Stimulated activated CD8-positive, alpha-beta memory T cell treated with anti-CD3 and anti-CD28 coated beads, Interleukin-4, amount 100 ng/mL, for 48 hours (primary cell): Measurements from ENCODE around the gene CDPF1.

Source experiments
- DNase-seq: peaks from one replicate; pipeline ENCODE4 v3.0.0-alpha.2; 2020

Gene CDPF1

GRCh38 chr22:46250035-46250782 is at the start of gene CDPF1:
TSS of gene CDPF1 (minus strand) at chr22:46250293. CDS start at chr22:46248284, 2,009 bp downstream.
- DNase-seq: peak; percentile 92

- DNase-seq: no peak
These were observed 49.0 kb upstream of the CDPF1 start for GRCh38 chr22:46299101-46299500.

GRCh38 chr22:46297151-46297812 is 47.2 kb upstream of the CDPF1 start:
- peak; percentile 50 for DNase-seq

GRCh38 chr22:46296257-46297150 is 46.4 kb upstream of the CDPF1 start, which contains the start of gene GTSE1:
TSS of gene GTSE1 (plus strand) at chr22:46296870. CDS start at chr22:46297401, 531 bp downstream.
- peak; percentile 97 for DNase-seq

GRCh38 chr22:46295277-46295971 is 45.3 kb upstream of the CDPF1 start:
- DNase-seq: no peak

- no peak for DNase-seq
These were observed 44.7 kb upstream of the CDPF1 start for GRCh38 chr22:46294784-46295183.

- DNase-seq: no peak
These were observed 43.6 kb upstream of the CDPF1 start for GRCh38 chr22:46293577-46294260.

GRCh38 chr22:46292732-46293131 is 42.6 kb upstream of the CDPF1 start:
- no peak for DNase-seq

GRCh38 chr22:46292173-46292572 is 42.1 kb upstream of the CDPF1 start:
- no peak for DNase-seq

- DNase-seq: no peak
These were observed 41.0 kb upstream of the CDPF1 start for GRCh38 chr22:46290843-46291785.

- no peak for DNase-seq
These were observed 40.2 kb upstream of the CDPF1 start for GRCh38 chr22:46290121-46290842.

- no peak for DNase-seq
These were observed 39.3 kb upstream of the CDPF1 start for GRCh38 chr22:46289244-46289891.

GRCh38 chr22:46288846-46289243 is 38.8 kb upstream of the CDPF1 start:
- DNase-seq: no peak

GRCh38 chr22:46287873-46288751 is 38.0 kb upstream of the CDPF1 start:
- peak; percentile 47 for DNase-seq

GRCh38 chr22:46286941-46287872 is 37.1 kb upstream of the CDPF1 start:
- DNase-seq: no peak

GRCh38 chr22:46286006-46286405 is 35.9 kb upstream of the CDPF1 start:
- DNase-seq: no peak
